Subcutaneous adipose tissue (tissue), 4 donors: ENCODE data around the gene MRFAP1. TPM values are rescaled to one million over a fixed set of nuclear protein-coding genes. Genes with fewer than 3 reads are reported as not detected.

ENCODE experiments used
- total RNA-seq, 4 donors: library from RNA; depleted of rRNA; stranded (reverse); fragments of >200 nt; gene quantifications; one replicate each; pipeline ENCODE4 v1.1.0, GENCODE V29; 2016
- TF ChIP-seq, protein P1 (sequence below): fragments of 450-650 bp; IDR thresholded peaks from one replicate; pipeline ENCODE4 v1.5.1; 2016; ENCODE audit warnings: low read depth, mild to moderate bottlenecking, control low read depth, antibody characterized with exemption, moderate library complexity

The MRFAP1 gene
- total RNA-seq, 4 donors from 2014 or later: 142 to 179 (median 163) TPM

DNA sequence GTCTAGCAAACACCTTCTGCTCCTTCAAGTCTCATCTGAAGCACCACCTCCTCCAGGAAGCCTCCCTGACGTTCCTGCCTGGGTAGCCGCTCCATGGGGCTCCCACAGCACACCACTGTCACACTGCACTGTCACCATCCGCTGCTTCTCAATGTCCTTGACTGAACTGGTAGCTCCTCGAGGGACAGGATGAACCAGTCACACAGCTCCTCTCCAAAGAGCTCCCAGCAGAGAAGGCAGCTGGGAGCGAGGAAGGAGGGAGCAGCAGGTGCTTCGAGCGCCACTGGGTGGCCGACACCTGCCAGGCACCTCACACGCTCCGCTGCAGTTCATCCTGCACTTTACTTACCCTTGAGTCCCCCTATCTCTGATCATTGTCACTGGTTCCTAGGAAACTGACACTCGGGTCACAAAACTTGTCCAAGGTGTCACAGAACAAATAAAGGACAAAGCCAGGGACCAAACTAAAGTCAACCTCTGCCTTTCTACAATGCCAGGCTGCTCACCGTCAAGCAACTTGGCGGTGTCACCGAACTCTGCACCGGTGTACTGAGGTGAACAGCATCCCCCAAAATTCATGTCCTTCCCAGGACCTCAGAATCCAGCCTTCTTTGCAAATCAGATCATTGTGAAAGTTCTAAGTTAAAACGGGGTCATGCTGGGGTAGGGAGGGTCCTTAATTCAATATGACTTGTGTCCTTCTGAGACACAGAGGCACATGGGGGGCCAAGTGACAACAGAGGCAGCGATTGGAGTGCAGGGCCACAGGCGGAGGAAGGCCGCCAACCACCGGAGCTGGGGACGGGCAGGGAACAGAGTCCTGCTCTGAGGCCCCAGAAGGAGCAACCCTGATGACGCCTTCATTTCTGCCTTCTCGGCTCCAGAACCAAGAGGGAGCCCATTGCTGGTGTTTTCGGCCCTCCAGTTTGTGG, 47.7 kb downstream of the MRFAP1 start:
- TF ChIP-seq, protein P1, sequence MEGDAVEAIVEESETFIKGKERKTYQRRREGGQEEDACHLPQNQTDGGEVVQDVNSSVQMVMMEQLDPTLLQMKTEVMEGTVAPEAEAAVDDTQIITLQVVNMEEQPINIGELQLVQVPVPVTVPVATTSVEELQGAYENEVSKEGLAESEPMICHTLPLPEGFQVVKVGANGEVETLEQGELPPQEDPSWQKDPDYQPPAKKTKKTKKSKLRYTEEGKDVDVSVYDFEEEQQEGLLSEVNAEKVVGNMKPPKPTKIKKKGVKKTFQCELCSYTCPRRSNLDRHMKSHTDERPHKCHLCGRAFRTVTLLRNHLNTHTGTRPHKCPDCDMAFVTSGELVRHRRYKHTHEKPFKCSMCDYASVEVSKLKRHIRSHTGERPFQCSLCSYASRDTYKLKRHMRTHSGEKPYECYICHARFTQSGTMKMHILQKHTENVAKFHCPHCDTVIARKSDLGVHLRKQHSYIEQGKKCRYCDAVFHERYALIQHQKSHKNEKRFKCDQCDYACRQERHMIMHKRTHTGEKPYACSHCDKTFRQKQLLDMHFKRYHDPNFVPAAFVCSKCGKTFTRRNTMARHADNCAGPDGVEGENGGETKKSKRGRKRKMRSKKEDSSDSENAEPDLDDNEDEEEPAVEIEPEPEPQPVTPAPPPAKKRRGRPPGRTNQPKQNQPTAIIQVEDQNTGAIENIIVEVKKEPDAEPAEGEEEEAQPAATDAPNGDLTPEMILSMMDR: no peak

DNA sequence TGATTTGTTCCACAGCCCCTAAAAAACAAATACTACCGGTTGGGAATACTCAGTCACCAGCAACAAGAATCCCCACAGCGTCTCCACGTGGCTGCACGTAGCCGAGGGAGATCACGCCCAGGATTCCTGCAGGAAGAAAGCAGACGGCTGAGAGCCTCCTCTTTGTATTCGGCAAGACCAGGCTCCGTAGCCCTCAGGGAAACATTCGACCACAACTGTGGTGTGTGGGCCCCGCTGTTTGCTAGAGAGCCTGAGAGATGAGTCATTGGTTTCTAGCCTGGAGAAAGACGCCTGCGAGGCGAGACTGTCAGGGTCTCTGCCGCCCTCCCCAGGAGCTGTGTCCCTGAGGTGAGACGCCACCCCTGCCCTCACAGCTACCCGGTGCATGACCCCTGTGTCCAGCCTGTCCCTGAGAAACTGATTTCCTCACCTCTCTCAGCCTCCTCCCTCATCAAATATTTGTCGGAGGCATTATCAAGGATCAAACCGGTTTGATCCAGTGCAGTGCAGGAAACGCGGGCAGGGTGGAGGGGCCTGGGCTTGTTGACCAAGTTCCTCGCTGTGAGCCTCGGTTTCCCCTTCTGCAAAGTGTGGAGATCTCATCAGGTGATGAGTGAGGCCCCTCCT, 48.5 kb downstream of the MRFAP1 start:
- TF ChIP-seq, protein P1: no peak

DNA sequence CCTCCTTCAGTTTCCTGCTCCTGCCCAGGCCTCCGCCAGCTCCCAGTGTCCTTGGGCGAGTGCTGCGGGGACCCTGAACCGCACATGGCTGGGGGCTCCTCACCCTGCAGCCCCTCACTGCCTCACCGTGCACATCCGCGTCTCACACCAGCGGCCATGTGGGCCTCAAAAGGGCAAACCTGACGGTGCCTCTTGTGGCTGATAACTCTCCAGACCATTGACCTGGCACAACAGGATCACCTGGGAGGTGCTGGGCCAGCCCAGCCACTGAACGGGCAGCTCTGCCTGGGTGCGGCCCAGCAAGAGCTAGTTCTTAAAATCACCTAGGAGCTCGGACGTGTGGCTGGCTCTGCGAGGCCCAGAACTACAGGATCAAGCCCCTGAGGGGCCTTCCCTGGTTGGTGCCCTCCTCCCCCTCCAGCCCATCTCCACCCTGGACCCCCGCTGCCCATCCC, 49.0 kb downstream of the MRFAP1 start:
- TF ChIP-seq, protein P1: no peak

Other genes with a start within 250 kb of the MRFAP1 start
- gene PPP2R2C, start 168.1 kb upstream of the MRFAP1 start, total RNA-seq: 1 to 10 TPM in 1 of 4 donors, under 1 TPM in 2, not detected in 1; 0.17 to 2.0 (median 0.49) TPM
- gene MAN2B2, start 65.5 kb upstream of the MRFAP1 start, total RNA-seq: 10 to 100 TPM; 26.6 to 55.5 (median 31.7) TPM
- gene S100P, start 53.2 kb downstream of the MRFAP1 start, total RNA-seq: 1 to 10 TPM in 1 of 4 donors, not detected in 3; 3.4 TPM
- 10 to 100 TPM; 38.2 to 54.2 (median 44.6) TPM for gene MRFAP1L1, start 69.2 kb downstream of the MRFAP1 start, total RNA-seq
- gene BLOC1S4, start 75.5 kb downstream of the MRFAP1 start, total RNA-seq: 10 to 100 TPM in 3 of 4 donors, 1 to 10 TPM in 1; 6.4 to 15.3 (median 13.1) TPM
- 10 to 100 TPM; 24.3 to 36.5 (median 31.0) TPM for gene KIAA0232, start 142.0 kb downstream of the MRFAP1 start, total RNA-seq